ENCODE measurements around the gene PLEKHG4B.
A peak's percentile ranks its signal among the peaks of the same experiment; 100 is the strongest.
"Not testable (repeated sequence)": the region's sequence is repeated elsewhere in the genome, so short reads cannot be mapped to it uniquely, and the experiment has no call there.

Gene PLEKHG4B, protein sequence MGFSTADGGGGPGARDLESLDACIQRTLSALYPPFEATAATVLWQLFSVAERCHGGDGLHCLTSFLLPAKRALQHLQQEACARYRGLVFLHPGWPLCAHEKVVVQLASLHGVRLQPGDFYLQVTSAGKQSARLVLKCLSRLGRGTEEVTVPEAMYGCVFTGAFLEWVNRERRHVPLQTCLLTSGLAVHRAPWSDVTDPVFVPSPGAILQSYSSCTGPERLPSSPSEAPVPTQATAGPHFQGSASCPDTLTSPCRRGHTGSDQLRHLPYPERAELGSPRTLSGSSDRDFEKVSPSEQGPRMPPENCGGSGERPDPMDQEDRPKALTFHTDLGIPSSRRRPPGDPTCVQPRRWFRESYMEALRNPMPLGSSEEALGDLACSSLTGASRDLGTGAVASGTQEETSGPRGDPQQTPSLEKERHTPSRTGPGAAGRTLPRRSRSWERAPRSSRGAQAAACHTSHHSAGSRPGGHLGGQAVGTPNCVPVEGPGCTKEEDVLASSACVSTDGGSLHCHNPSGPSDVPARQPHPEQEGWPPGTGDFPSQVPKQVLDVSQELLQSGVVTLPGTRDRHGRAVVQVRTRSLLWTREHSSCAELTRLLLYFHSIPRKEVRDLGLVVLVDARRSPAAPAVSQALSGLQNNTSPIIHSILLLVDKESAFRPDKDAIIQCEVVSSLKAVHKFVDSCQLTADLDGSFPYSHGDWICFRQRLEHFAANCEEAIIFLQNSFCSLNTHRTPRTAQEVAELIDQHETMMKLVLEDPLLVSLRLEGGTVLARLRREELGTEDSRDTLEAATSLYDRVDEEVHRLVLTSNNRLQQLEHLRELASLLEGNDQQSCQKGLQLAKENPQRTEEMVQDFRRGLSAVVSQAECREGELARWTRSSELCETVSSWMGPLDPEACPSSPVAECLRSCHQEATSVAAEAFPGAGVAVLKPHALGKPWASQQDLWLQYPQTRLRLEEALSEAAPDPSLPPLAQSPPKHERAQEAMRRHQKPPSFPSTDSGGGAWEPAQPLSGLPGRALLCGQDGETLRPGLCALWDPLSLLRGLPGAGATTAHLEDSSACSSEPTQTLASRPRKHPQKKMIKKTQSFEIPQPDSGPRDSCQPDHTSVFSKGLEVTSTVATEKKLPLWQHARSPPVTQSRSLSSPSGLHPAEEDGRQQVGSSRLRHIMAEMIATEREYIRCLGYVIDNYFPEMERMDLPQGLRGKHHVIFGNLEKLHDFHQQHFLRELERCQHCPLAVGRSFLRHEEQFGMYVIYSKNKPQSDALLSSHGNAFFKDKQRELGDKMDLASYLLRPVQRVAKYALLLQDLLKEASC (N-terminal part only)

DNA sequence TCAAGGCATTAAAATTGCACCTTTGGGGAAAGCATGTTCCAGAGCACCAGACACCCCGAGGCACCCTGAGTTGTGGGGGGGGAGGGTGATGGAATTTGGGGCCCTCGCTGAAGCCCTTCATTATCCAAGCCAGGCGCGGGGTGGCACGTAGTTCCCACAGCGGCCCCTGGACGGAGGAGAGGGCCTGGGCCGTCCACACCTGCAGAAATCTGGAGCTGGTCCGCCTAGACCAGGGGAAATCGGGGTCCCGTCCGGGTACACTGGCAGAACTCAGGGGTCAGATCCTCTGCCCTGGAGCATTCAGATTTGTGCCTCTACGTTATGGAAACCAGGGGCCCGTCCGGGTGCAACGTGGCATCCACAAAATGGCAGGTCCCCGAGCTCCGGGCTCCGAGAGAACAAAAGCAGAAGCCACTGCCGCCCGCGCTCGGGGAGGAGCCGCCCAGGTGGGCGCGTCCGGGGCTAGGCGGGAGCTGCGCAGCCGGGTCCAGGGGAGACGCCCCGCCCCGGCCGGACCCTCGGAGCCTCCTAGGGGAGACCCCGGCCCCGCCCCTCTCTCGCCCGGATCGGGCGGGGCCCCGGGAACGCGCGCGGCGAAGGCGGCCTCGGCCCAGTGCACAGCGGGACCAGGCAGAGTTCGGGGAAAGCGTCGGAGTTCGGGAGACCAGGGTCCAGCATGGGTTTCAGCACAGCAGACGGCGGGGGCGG lies at the start of gene PLEKHG4B:
Gene PLEKHG4B (plus strand): TSS at position 613 of the 708 bp plus-strand sequence. CDS start 64 bp downstream, at position 677.
- no peak within 1 kb of the TSS for H3K4me3 ChIP-seq (ENCODE audit: low read length)
- no peak for TF ChIP-seq ZNF274 (IDR thresholded peaks at IDR 0.05; ENCODE audit: low read depth, low read length)

DNA sequence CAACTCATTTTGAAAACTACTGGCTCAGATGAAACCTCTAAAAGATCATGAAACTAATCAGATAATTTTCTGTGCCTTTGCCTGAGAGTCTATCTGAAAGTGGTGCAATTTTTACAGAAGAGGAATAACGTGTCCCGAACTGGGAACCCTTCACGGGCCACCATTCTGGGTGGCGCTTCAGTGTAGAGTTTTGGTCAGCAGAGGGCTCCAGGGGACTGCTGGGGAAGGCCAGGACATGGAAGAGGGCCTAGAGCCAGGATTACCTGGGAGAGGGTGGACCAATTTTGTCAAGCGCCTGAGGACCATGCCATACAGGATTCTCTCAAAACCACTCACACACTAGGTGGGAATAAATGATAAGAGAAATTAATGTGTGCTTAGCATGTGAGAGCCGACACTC lies 49.7 kb upstream of the PLEKHG4B start:
- no peak for TF ChIP-seq ZNF274 (IDR thresholded peaks at IDR 0.05; ENCODE audit: low read depth, low read length)
- H3K4me3 ChIP-seq (ENCODE audit: low read length) = no peak overlapping the region

DNA sequence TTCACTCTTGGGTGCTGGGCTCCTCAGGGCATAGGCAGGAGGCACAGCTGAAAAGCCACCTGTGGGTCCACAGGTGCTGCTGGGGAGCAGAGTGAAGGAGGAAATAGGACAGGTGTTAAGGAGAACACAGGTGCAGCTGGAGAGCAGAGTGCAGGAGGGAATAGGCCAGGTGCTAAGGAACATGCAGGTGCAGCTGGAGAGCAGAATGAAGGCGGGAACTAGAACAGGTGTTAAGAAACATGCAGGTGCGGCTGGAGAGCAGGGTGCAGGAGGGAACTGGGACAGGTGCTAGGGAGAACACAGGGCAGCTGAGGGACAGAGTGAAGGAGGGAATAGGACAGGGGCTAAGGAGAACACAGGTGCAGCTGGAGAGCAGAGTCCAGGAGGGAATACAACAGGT lies 43.8 kb upstream of the PLEKHG4B start:
- no peak overlapping the region for H3K4me3 ChIP-seq (ENCODE audit: low read length)
- no peak for TF ChIP-seq ZNF274 (IDR thresholded peaks at IDR 0.05; ENCODE audit: low read depth, low read length)

DNA sequence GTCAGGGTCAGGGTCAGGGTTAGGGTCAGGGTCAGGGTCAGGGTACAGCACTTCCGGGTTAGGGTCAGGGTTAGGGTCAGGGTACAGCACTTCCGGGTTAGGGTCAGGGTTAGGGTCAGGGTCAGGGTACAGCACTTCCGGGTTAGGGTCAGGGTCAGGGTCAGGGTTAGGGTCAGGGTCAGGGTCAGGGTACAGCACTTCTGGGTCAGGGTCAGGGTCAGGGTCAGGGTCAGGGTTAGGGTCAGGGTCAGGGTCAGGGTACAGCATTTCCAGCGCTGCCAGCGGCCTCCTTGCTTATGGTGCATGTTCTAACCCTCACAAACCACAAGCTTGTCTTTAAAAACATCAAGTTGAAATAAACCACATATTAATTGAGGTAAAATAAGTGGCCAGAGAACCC lies 42.4 kb upstream of the PLEKHG4B start:
- H3K4me3 ChIP-seq (ENCODE audit: low read length) = not testable (repeated sequence)

DNA sequence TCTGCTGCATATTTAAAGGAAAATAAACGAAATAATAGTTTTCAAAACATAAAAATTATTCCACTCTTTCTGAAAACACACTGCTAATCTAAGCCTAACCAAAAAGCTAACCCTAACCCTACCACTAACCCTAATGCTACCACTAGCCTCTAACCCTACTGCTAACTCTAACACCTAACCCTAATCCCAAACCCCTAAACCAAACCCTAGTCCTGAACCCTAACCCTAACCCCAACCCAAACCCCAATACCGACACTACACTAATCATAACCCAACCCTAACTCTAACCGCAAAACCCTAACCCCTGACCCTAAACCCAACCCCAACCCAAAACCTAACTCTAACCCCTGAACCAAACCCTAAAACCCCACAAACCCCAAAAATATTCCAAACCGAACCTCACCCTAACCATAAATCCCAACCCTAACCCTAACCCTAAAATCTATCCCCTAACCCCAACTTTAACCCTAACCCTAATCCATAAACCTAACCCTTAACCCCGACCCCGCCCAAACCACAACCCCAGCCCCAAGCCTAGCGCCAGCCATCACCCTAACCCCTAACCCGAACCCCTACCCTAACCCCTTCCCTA lies 41.9 kb upstream of the PLEKHG4B start:
- TF ChIP-seq ZNF274 (IDR thresholded peaks at IDR 0.05; ENCODE audit: low read depth, low read length) = no peak
- H3K4me3 ChIP-seq (ENCODE audit: low read length) = no peak overlapping the region

DNA sequence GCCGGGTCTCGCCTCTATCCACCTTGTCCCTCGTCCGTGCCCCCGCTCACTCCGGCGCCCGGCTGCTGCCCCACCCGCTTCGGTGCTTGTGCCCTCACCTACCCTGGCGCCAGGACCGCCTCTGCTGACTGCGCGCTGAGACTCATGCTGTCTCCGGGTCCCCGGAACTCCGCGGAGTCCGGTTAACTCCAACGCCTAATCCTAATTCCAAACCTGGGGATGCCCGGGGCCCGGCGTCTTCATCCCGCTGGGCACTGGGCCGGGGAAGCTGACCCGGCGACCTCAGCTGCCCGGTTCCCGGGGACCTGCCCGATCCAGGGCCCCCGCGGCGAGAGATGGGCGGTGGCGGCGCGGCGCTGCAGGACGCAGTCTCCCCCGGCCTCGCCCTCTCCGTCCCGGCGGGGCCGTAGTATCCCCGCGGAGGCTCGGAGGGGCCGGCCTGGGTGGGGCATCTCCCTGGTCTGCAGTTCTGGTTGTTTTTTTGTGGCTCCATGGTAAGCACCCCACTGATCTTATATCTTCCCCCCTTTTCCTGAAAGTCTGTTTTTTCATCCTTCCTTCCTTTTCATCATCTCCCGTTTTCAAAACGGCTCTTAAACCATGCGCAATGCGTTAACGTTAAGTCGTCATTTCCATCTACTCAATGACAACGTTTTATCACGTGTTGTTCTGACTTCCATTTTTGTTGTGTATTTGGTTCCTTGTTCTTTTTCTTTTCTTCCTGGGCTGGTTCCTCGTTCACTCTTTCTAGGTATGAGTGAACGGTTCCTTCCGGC lies 41.1 kb upstream of the PLEKHG4B start:
- TF ChIP-seq ZNF274 (IDR thresholded peaks at IDR 0.05; ENCODE audit: low read depth, low read length) = no peak
- no peak overlapping the region for H3K4me3 ChIP-seq (ENCODE audit: low read length)

DNA sequence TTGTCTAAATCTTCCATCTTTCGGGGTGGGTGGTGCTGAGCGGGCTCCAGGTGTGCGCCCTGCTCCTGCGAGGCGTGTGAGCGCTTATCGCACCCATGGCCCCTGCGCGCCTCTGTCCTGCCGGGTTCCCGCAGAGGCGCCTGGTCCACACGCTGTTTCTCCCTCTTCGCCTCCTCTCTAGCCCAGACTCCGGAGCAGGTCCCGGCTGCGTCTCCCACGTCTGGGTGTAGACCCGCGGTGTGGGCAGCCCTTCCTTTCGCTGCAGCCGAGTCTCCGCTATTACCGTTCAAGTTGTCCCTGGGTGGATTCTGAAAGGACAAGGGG lies 40.5 kb upstream of the PLEKHG4B start:
- no peak overlapping the region for H3K4me3 ChIP-seq (ENCODE audit: low read length)
- TF ChIP-seq ZNF274 (IDR thresholded peaks at IDR 0.05; ENCODE audit: low read depth, low read length) = no peak

DNA sequence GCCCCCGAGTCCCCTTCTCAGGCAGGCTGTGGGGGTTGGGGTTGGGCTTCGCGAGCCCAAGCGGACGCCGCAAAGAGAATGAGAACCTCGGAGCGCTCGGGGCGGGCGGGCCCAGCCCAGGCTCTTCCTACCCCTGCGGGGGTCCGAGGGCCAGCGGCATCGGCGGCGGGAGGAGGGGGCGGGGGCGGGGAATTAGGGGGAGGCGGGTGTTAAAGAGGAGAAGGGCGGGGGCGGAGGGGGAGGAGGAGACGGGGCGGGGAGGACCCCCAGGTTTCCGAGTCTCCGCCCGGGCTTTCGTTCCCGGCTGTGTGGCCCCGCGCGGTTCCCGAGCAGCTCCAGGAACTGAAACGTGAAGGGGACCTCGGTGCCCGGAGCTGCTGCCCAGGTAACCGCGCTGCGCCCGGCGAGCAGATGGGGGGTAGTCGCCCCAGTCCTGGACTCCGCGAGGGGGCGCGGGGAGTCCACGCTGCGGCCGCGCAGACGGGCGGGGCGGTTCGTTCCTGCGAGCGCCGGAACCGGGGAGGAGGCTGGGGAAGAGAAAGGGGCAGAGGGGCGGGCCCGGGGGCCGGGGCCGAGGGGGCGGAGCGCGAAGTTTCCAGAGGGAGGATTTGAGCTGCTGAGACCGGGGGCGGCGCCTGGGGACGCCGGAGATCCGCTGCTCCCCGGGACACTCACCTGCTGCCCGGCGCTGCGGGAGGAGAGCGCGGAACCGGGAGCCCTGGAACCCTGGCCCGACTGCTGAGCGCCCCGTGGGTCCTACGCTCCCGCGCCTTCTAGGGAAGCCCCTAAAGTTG lies 38.4 kb upstream of the PLEKHG4B start:
- peak overlapping the region; percentile 26; the same call in 1 of the 2 replicates for H3K4me3 ChIP-seq (ENCODE audit: low read length)
- TF ChIP-seq ZNF274 (IDR thresholded peaks at IDR 0.05; ENCODE audit: low read depth, low read length) = no peak

DNA sequence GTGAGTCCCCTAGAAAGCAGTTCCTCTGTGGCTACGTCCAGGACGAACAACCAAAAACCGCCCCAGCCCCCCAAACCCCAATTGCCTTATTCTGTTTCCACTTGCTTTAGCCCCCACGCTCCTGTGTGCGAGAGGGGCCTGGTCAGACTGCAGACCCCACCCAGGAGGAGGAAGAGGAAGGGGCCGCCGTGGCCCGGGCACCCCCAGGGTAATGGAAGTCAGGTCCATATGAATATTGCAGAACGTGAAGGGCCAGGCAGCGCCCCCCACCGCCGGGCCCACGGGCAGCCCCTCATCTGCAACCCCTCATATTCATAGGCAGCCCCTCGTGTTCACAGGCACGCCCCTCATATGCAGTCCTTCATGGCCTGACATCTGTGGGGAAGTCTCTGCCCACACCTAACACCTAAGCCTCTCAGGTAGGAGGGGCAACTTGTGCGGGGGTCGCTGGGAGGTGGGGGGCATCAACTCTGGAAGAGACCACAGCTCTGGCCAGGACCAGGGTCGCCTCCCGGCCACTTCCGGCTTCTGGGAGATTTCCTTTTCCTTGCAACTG lies 37.7 kb upstream of the PLEKHG4B start:
- peak overlapping the region; percentile 26; the same call in 1 of the 2 replicates for H3K4me3 ChIP-seq (ENCODE audit: low read length)

DNA sequence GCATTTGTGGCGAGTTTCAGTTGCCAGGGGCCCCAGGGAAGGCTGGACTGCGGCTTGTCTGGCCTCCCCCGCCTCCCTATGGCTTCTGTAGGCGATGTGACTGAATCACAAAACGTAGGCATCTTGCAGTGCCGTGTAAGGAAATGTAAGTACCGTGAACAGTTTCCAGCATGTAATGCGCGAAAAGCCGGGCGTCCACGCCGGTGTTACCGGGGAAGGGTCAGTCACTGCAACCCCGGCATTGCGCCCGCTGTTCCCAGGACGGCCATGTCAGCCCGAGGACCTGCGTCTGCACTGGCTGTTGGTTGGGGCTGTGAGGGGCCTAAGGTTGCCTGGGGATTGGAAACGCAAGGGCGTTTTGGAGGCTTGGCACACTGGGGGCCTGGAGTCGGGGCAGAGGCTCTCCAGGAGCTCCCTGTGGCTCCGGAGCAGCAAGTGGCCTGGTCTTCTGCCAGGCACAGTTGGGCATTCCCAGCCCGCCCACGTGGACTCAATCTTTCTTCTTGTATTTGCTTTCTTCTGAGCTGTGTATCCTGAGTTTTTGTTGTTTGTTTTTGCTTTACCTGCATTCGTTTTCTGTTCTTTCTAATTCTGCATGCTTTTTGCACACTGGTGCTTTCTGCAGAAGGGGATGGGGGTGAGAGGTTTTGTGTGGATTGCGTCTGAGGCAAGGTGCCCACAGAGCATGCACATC lies 36.9 kb upstream of the PLEKHG4B start:
- H3K4me3 ChIP-seq (ENCODE audit: low read length) = no peak overlapping the region
- TF ChIP-seq ZNF274 (IDR thresholded peaks at IDR 0.05; ENCODE audit: low read depth, low read length) = no peak

More for the DNA sequence above, 37.7 kb upstream of the PLEKHG4B start:
- TF ChIP-seq ZNF274 (IDR thresholded peaks at IDR 0.05; ENCODE audit: low read depth, low read length) = no peak

Measured in GM08714 (cell line).